ENCODE data around the gene MED23.
"Not testable (repeated sequence)": the region's sequence is repeated elsewhere in the genome, so short reads cannot be mapped to it uniquely, and the experiment has no call there.

Gene MED23

DNA sequence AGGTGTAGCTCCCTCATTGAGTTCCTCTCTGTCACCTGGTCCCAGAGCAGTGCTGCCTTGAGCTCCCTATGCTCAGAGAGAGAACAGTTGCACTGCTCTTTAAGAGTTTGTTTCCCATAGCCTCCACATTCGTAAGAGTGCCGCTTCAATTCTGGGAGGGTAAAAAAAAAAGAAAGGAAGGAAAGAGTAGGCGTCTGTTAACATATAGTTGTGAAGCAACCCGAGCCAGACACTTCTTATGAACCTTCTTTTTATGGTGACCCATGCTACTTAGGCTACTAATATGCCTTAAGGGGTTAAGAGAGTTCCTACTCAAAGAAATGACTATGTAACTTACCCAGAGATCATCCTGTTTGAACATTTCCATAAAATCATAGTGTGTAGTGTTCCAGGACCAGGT is 59.3 kb downstream of the MED23 start:
- peak; percentile 5 to 44 (median 22) for DNase-seq

DNA sequence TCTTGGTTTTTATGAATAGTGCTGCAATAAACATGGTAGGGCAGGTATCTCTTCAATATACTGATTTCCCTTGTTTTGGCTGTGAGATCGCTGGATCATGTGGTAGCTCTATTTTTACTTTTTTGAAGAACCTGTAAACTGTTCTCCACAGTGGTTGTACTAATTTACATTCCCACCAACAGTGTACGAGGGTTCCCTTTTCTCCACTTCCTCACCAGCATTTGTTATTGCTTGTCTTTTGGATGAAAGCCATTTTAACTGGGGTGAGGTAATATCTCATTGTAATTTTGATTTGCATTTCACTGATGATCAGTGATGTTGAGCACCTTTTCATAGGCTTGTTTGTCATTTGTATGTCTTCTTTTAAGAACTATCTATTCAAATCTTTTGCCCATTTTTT is 63.0 kb downstream of the MED23 start:
- peak in 3 of 4 experiments; percentile 19 to 38 (median 26) for DNase-seq

DNA sequence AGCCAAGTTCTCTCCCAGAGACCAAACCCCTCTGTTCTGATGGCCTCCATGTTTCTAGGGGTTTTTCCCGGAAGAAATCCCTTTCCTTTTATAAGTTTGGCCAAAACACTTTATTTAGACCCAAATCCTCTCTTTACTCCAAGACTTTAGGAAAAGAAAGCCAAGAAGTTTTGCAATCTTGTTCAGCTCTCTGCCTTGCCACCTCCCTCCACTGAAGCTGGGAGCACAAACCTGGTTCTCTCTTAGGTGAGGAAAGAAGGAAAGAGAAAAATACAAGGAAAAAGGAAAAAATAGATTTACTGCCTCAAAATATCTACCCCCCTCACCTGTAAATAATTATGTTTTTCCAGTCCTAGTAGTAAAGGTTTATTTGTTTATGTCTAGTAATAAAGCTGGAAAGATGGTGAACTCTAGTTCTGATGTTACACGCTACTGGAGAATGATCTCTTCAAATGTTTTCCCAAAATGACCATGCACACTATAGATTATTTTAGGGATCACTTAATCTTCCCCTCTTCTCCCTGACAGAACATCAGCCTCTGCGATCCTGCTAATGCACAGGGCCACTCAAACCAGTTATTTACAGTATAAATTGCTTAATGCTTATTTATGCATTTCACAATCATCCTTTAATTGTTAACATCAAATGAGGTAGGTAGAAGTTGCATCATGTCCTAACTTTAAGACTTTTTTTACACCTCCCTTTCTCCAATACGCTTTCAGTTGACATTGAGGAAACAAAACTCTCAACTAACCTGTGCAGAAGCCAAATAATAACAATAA is 65.9 kb downstream of the MED23 start:
- no peak for DNase-seq

DNA sequence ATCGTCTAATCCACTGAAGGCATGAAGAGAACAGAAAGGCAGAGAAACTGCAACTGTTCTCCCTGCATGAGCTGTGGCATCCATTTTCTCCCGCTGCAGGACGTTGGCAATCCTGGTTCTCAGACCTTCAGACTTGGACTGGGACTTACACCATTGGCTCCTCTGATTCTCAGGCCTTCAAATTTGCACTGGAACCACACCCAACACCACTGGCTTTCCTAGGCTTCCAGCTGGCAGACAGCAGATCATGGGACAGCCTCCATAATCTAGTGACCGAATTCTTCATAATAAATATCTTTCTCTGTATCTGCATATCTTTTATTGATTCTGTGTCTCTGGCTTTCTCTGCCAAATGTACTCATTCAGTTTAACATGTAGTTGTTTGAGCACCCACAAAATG is 69.1 kb downstream of the MED23 start:
- DNase-seq = no peak

DNA sequence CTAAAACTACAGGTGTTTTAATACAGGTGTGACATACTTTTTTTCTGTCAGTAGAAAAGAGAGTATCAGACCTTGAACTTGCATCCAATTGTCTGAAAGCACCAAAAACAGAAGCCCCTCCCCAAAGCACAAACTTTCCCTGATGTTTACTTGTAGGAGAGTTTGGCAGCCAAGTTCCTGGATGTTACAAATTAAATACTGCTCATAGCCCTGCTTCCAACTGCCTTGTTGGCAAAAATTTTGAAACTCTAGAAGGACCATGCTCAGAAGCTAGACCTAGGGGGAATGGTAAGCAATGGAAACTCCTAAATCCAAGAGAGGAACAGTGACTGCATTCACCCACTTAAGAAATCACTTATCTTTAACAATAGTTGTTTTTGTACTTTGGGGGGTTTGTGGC is 72.0 kb downstream of the MED23 start:
- no peak for DNase-seq

DNA sequence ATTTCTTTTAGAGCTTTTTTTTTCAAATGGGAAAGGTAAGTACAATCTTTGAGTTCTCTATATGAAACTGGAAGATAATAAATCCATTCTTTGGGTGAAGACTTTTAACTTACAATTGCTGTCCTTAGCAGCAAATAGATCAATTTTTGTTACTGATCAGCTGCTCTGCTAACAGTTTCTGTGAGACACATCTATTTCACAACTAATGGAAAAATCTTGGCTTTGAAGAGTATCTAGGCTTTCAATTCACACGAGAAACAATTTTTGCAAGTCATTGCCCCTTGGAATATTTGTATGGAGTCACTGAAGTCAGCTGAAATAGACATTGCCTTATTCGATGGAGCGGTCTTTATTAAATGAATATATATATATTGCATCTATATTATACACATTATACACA is 75.5 kb downstream of the MED23 start:
- DNase-seq = no peak

DNA sequence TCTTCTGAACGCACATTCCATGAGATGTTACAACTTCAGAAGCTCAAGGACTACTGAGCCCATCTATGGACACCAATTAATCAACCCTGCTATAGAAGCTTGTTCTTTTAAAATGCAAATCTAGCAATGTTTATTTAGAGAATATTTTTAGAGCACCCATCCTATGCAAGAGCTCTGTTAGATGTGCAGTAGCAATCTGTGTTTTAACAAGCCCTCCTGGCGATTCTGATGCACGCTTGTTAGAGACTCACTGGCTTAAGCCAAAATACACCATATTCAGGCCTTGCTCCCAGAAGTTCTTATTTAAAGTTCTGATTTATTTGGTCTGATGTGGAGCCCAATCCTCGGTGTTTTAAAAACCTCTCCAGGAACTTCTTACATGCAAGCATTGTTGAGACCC is 76.1 kb downstream of the MED23 start:
- no peak for DNase-seq

DNA sequence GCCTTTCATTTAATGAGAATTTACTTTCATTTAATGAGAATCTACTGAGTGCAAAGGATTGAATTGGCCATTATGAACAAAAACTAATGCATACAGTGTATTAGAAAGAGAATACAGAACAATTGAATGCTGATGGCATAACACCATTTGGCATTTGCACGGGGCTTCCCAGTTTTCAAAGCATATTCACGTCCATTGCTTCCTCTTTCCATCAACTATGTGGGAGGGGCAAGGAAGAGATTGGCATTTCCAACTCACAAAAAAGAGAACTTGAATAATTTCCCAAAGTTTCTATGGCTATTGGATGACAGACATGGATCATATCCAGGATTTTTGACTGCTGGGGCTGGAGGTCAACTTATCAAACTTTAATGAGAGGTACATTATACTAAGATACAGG is 78.2 kb downstream of the MED23 start:
- DNase-seq = peak; percentile 22 to 60 (median 55)

DNA sequence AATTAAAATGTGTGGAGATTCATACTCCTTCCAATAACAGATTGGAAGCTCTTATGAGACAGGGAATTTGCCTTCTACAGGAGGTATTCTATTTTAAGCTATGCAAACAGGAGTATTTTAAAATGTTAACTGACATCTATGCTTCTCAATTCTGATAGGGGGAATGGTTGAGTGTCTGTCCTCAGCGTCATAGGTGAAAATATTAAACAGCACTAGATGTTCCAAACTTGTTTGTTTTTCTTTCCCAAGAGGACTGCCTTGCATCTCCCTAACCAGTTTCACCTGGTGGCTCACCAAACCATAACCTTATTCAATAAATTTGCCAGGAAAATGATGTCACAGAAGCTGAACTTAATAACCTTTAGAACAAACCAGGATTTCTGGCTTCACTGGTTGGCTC is 79.6 kb downstream of the MED23 start:
- DNase-seq = no peak

DNA sequence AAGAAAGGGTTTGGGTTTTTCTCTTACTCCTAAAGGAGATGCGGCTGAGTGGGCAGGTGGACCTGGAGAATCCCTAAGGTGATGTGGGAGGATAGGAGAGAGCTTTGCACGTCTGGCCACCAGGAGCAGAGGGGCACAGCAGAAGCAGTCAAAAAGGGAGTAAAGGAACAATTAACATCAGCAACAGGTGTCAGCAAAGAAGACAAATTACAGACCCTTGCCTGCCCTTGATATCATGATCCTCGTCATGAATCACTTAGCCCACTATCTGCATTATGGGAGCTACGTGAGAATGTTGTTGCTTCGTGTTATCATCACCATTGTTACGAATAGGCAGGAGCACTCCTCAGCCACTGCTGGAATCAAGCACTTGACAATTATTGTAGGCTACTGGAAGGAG is 80.6 kb downstream of the MED23 start:
- DNase-seq = no peak

DNA sequence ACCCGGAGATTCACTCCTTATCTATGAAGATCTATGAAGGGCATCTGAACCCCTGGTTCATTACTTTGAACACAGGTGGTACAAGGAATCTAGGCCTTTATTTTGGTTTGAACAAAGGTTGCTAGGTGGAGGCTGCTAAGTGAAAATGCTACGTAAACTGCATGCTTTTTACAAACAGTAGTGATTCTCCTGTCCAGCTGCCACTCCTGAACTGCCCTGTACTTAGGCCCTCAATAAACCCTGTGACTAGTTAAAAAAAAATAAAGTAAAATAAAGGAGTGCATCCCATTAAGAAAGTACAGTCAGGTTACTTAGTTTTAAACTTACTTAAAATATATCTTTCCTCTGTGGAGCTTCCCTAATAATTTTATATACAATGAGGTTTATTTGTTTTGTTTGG is 82.7 kb downstream of the MED23 start:
- no peak for DNase-seq

DNA sequence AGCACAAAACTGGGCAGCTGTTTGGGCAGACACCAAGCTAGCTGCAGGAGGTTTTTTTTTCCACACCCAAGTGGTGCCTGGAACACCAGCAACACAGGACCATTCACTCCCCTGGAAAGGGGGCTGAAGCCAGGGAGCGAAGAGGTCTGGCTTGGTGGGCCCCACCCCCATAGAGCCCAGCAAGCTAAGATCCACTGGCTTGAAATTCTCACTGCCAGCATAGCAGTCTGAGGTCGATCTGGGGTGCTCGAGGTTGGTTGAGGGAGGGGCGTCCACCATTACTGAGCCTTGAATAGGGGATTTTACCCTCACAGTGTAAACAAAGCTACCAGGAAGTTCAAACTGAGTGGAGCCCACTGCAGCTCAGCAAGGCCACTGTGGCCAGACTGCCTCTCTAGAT is 89.4 kb downstream of the MED23 start:
- not testable (repeated sequence) for DNase-seq

DNA sequence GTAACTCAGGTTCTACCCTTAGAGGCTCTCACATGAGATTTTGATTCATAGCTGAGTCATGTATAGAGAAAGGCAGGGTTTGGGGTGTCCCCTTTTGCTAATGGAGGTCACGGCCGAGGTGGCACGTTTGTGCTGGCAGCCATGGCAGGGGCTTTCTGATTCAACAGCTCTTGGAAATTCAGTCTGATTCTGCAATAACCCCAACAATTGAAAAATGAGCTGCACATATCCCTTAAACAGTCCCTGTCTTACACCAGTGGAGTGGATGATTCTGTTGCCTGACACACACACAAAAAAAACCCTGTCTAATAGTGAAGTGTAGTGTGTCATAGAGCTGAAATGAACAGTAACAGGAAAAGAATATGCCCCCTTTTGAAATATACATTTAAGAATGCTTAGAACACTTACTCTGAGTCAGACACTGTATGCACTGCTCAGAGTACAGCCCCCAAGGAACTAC is 95.4 kb downstream of the MED23 start:
- no peak for DNase-seq

DNA sequence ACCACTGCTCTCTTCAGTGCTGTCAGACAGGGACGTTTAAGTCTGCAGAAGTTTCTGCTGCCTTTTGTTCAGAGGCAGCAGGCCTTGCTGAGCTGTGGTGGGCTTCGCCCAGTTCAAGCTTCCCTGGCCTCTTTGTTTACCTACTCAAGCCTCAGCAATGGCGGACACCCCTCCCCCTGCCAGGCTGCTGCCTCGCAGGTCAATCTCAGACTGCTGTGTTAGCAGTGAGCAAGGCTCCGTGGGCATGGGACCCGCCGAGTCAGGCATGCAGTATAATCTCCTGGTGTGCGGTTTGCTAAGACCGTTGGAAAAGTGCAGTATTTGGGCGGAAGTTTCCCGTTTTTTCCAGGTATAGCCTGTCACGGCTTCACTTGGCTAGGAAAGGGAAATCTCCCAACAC is 96.4 kb downstream of the MED23 start:
- DNase-seq = not testable (repeated sequence)

DNA sequence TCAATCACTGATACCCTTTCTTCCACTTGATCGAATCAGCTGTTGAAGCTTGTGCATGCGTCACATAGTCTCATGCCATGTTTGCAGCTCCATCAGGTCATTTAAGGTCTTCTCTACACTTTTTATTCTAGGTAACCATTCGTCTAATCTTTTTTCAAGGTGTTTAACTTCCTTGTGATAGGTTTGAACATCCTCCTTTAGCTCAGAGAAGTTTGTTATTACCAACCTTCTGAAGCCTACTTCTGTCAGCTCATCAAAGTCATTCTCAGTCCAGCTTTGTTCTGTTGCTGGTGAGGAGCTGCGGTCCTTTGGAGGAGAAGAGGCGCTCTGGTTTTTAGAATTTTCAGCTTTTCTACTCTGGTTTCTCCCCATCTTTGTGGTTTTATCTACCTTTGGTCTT is 97.1 kb downstream of the MED23 start:
- not testable (repeated sequence) for DNase-seq

DNA sequence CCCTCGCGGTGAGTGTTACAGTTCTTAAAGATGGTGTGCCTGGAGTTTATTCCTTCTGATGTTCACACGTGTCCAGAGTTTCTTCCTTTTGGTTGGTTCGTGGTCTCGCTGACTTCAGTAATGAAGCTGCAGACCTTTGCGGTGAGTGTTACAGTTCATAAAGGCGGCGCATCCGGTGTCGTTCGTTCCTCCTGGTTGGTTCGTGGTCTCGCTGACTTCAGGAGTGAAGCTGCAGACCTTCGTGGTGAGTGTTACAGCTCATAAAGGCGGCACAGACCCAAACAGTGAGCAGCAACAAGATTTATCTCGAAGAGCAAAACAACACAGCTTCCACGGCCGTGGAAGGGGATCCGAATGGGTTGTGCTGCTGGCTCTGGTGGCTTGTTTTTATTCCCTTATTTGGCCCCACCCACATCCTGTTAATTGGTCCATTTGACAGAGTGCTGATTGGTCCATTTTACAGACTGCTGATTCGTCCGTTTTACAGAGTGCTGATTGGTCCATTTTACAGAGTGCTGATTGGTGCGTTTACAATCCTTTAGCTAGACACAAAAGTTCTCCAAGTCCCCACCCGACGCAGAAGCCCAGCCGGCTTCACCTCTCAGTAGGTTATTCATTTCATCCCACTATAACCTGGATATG is 103.2 kb downstream of the MED23 start:
- DNase-seq = no peak

DNA sequence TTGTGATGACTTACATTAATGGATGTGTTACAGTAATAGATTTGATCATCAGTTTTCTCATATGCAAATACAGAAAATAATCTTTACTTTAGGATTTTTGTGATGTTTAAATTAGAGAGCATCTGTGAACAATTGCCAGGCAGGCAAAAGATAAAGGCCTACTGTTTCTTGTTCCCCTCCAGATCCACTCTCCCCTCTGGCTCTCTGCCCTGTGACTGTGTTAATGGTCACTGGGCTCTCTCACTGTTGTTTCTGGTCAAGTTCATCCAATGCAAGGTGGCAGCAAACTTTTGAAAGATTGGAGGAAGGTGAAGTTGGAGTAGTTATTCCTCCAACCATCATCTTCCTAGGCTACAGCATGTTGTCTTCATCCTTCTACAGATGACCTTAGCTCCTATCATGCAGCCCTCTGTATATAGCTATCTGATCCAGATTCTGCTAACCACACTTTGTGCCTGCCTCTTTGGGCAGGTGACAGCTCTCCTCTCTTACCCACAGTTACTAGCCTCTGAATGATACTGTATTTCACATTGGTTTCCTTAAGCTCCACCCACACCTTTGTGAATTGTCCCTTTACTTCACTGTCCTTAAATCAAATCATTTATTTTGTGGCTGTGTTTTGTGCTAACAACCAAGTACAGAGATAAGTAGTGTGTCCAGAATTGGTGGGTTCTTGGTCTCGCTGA is 103.9 kb downstream of the MED23 start:
- DNase-seq = no peak

Data from suppressor macrophage (primary cell).